ENCODE data around the gene PRCD.
A peak's percentile ranks its signal among the peaks of the same experiment; 100 is the strongest.

The PRCD gene

DNA sequence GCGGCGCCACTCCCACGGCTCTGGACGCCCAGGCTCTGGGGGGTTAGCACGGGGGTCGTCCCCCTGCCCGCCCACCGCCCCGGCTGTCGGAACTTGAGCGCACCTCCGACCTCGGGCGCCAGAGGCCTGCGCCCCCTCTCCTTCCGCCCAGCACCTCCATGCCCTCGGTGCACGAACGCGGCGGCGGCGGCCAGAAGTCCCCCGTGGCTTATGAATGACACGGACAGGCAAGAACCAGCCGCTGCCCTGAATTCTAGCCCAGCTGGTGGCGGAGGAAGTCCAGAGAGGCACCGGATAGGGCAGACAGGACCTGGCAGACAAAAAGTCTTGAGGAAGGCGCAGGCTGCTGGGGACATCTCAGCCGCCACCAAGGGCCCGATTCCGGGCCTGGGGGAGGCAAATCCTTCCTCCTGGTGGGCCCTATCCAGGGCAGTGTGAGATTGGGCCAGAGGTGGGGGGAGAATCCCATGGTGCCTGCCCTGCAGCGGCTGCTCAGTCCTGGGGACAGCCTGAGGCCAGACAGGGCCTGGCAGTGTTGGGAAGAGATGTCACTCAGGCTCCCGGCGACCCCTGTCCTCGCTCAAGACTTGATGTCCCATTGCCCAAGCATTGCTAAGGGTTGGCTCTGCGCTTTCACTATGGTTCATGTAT lies 1.4 kb upstream of the PRCD start:
- DNase-seq (ENCODE audit: low spot score) = no peak
- no peak for ATAC-seq (ENCODE audit: low read depth)
- Histone ChIP-seq H3K4me3 (ENCODE audit: severe bottlenecking) (peak overlapping the region; percentile 26), H3K9me3 (ENCODE audit: severe bottlenecking) (no peaks in the 10 kb centered on the region), H3K36me3 (ENCODE audit: low read depth) (no peaks in the 10 kb centered on the region), H3K27ac (ENCODE audit: poor library complexity, severe bottlenecking) (no peak overlapping the region), H3K27me3 (ENCODE audit: insufficient read depth, poor library complexity, severe bottlenecking) (no peaks in the 10 kb centered on the region), H3K4me1 (ENCODE audit: insufficient read depth, poor library complexity, severe bottlenecking) (peaks cover 18% of the 10 kb centered on the region)
- TF ChIP-seq, protein P1, sequence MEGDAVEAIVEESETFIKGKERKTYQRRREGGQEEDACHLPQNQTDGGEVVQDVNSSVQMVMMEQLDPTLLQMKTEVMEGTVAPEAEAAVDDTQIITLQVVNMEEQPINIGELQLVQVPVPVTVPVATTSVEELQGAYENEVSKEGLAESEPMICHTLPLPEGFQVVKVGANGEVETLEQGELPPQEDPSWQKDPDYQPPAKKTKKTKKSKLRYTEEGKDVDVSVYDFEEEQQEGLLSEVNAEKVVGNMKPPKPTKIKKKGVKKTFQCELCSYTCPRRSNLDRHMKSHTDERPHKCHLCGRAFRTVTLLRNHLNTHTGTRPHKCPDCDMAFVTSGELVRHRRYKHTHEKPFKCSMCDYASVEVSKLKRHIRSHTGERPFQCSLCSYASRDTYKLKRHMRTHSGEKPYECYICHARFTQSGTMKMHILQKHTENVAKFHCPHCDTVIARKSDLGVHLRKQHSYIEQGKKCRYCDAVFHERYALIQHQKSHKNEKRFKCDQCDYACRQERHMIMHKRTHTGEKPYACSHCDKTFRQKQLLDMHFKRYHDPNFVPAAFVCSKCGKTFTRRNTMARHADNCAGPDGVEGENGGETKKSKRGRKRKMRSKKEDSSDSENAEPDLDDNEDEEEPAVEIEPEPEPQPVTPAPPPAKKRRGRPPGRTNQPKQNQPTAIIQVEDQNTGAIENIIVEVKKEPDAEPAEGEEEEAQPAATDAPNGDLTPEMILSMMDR (IDR thresholded peaks at IDR 0.05; ENCODE audit: poor library complexity, severe bottlenecking) = no peak

- ATAC-seq (ENCODE audit: low read depth) (no peak), DNase-seq (ENCODE audit: low spot score) (no peak)
- H3K36me3 ChIP-seq (ENCODE audit: low read depth) = no peaks in the 10 kb centered on the region
- peaks cover 18% of the 10 kb centered on the region for H3K4me1 ChIP-seq (ENCODE audit: insufficient read depth, poor library complexity, severe bottlenecking)
- TF ChIP-seq, protein P1 (IDR thresholded peaks at IDR 0.05; ENCODE audit: poor library complexity, severe bottlenecking) = no peak
- no peaks in the 10 kb centered on the region for H3K9me3 ChIP-seq (ENCODE audit: severe bottlenecking)
- no peak overlapping the region for H3K4me3 ChIP-seq (ENCODE audit: severe bottlenecking)
- no peaks in the 10 kb centered on the region for H3K27me3 ChIP-seq (ENCODE audit: insufficient read depth, poor library complexity, severe bottlenecking)
- no peak overlapping the region for H3K27ac ChIP-seq (ENCODE audit: poor library complexity, severe bottlenecking)
Observed at GRCh38 chr17:76538941-76539570, 788 bp upstream of the PRCD start.

GRCh38 chr17:76540381-76541300 lies 797 bp downstream of the PRCD start:
- TF ChIP-seq, protein P1 (IDR thresholded peaks at IDR 0.05; ENCODE audit: poor library complexity, severe bottlenecking) = no peak
- DNase-seq (ENCODE audit: low spot score) = peak; percentile 95

GRCh38 chr17:76541739-76542454 lies 2.1 kb downstream of the PRCD start:
- no peaks in the 10 kb centered on the region for H3K9me3 ChIP-seq (ENCODE audit: severe bottlenecking)
- H3K36me3 ChIP-seq (ENCODE audit: low read depth) = no peaks in the 10 kb centered on the region
- DNase-seq (ENCODE audit: low spot score) (no peak), ATAC-seq (ENCODE audit: low read depth) (no peak)
- no peak overlapping the region for H3K4me3 ChIP-seq (ENCODE audit: severe bottlenecking)
- H3K4me1 ChIP-seq (ENCODE audit: insufficient read depth, poor library complexity, severe bottlenecking) = peaks cover 21% of the 10 kb centered on the region
- H3K27ac ChIP-seq (ENCODE audit: poor library complexity, severe bottlenecking) = peak overlapping the region; percentile 51
- no peaks in the 10 kb centered on the region for H3K27me3 ChIP-seq (ENCODE audit: insufficient read depth, poor library complexity, severe bottlenecking)
- TF ChIP-seq, protein P1 (IDR thresholded peaks at IDR 0.05; ENCODE audit: poor library complexity, severe bottlenecking) = no peak

More at GRCh38 chr17:76540381-76541300, 797 bp downstream of the PRCD start:
- Histone ChIP-seq H3K9me3 (ENCODE audit: severe bottlenecking) (no peaks in the 10 kb centered on the region), H3K4me1 (ENCODE audit: insufficient read depth, poor library complexity, severe bottlenecking) (peaks cover 9% of the 10 kb centered on the region), H3K27me3 (ENCODE audit: insufficient read depth, poor library complexity, severe bottlenecking) (no peaks in the 10 kb centered on the region), H3K36me3 (ENCODE audit: low read depth) (no peaks in the 10 kb centered on the region), H3K4me3 (ENCODE audit: severe bottlenecking) (no peak overlapping the region), H3K27ac (ENCODE audit: poor library complexity, severe bottlenecking) (peak overlapping the region; percentile 51)
- peak; percentile 94 for ATAC-seq (ENCODE audit: low read depth)
